Parathyroid adenoma (tissue), 2 donors: Measurements from ENCODE around the gene VANGL2.

Experiments used
- H2AFZ ChIP-seq: fragments of 300-600 bp; sonication (generic); one replicate; pipeline ENCODE4 v1.7.0; 2017; ENCODE audit warnings: antibody characterized with exemption, mild to moderate bottlenecking
- H3K27ac ChIP-seq: fragments of 300-600 bp; sonication (generic); one replicate; pipeline ENCODE4 v1.7.0; 2017
- H3K27me3 ChIP-seq: fragments of 300-600 bp; sonication (generic); one replicate; pipeline ENCODE4 v1.7.0; 2017; ENCODE audit warnings: low read length; ENCODE audit not compliant: control insufficient read depth, insufficient read depth
- H3K36me3 ChIP-seq: fragments of 300-600 bp; sonication (generic); one replicate; pipeline ENCODE4 v1.7.0; 2017; ENCODE audit warnings: low read length; ENCODE audit not compliant: control insufficient read depth, insufficient read depth
- H3K4me1 ChIP-seq: fragments of 300-600 bp; sonication (generic); one replicate; pipeline ENCODE4 v1.7.0; 2017; ENCODE audit warnings: control low read depth
- H3K4me2 ChIP-seq: fragments of 300-600 bp; sonication (generic); one replicate; pipeline ENCODE4 v1.7.0; 2017; ENCODE audit warnings: low read length
- H3K4me3 ChIP-seq: fragments of 300-600 bp; sonication (generic); one replicate; pipeline ENCODE4 v1.7.0; 2017; ENCODE audit warnings: low read depth, low read length
- H3K79me2 ChIP-seq: fragments of 300-600 bp; sonication (generic); one replicate; pipeline ENCODE4 v1.7.0; 2017; ENCODE audit warnings: control low read depth
- H3K9ac ChIP-seq: fragments of 300-600 bp; sonication (generic); one replicate; pipeline ENCODE4 v1.7.0; 2017; ENCODE audit warnings: mild to moderate bottlenecking
- H3K9me3 ChIP-seq: fragments of 300-600 bp; sonication (generic); one replicate; pipeline ENCODE4 v1.7.0; 2017; ENCODE audit warnings: low read length; ENCODE audit not compliant: control insufficient read depth
- CTCF ChIP-seq: fragments of 300-600 bp; sonication (generic); IDR thresholded peaks from one replicate; pipeline ENCODE4 v1.7.0; 2017; ENCODE audit warnings: antibody characterized with exemption, mild to moderate bottlenecking
- donor health status: primary hyperparathyroidism.

The VANGL2 gene

GRCh38 chr1:160398823-160399222, 1.5 kb upstream of the VANGL2 start:
- Histone ChIP-seq H3K4me3 (no peak overlapping the region), H3K9ac (no peak overlapping the region), H3K9me3 (no peaks in the 10 kb centered on the region), H3K4me2 (no peak overlapping the region), H3K4me1 (peaks cover 3% of the 10 kb centered on the region), H3K27ac (no peak overlapping the region), H2AFZ (peak overlapping the region; percentile 17), H3K36me3 (no peaks in the 10 kb centered on the region), H3K79me2 (no peaks in the 10 kb centered on the region), H3K27me3 (no peaks in the 10 kb centered on the region)
- no peak for TF ChIP-seq CTCF

GRCh38 chr1:160399544-160400222, 681 bp upstream of the VANGL2 start:
- Histone ChIP-seq H3K27ac (no peak overlapping the region), H2AFZ (peak overlapping the region; percentile 95), H3K4me1 (peaks cover 3% of the 10 kb centered on the region), H3K4me2 (peak overlapping the region; percentile 94), H3K79me2 (no peaks in the 10 kb centered on the region), H3K27me3 (no peaks in the 10 kb centered on the region), H3K4me3 (peak overlapping the region; percentile 65), H3K36me3 (no peaks in the 10 kb centered on the region), H3K9ac (no peak overlapping the region), H3K9me3 (no peaks in the 10 kb centered on the region)
- no peak for TF ChIP-seq CTCF

- no peaks in the 10 kb centered on the region for H3K27me3 ChIP-seq
- H3K79me2 ChIP-seq = no peaks in the 10 kb centered on the region
- peak overlapping the region; percentile 98 for H3K4me2 ChIP-seq
- TF ChIP-seq CTCF = no peak
- H3K36me3 ChIP-seq = no peaks in the 10 kb centered on the region
- peaks cover 3% of the 10 kb centered on the region for H3K4me1 ChIP-seq
- peak overlapping the region; percentile 86 for H3K4me3 ChIP-seq
- no peak overlapping the region for H3K27ac ChIP-seq
- H3K9me3 ChIP-seq = no peaks in the 10 kb centered on the region
- peak overlapping the region; percentile 28 for H3K9ac ChIP-seq
- peak overlapping the region; percentile 94 for H2AFZ ChIP-seq
Measured at GRCh38 chr1:160400646-160401486, 502 bp downstream of the VANGL2 start.

DNA sequence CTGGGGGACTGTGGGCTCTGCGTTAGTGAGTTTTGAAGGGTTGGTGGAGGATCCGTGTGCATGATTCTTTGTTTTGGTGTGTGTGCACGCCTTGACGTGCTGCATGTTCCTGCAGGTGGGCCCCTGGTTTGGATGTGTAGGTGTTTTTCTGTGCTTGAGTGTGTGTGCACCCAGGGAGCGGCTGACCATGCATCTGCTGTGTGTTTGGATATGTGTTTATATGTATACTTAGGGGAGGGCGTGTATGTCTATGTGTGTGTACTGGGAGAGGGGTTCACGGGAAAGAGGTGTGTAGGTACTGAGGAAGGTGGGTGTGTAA, 1.1 kb downstream of the VANGL2 start:
- H3K4me2 ChIP-seq = peak overlapping the region; percentile 98
- H3K36me3 ChIP-seq = no peaks in the 10 kb centered on the region
- no peaks in the 10 kb centered on the region for H3K79me2 ChIP-seq
- no peak for TF ChIP-seq CTCF
- no peaks in the 10 kb centered on the region for H3K27me3 ChIP-seq
- no peak overlapping the region for H3K27ac ChIP-seq
- H2AFZ ChIP-seq = peak overlapping the region; percentile 94
- no peak overlapping the region for H3K9ac ChIP-seq
- H3K4me1 ChIP-seq = peaks cover 3% of the 10 kb centered on the region
- H3K4me3 ChIP-seq = peak overlapping the region; percentile 86
- H3K9me3 ChIP-seq = no peaks in the 10 kb centered on the region
